Type B pancreatic cell (in vitro differentiated cells): ENCODE data around the gene ACSS3. TPM values are rescaled to one million over a fixed set of nuclear protein-coding genes. Genes with fewer than 3 reads are reported as not detected.

Experiments used
- DNase-seq: peaks from one replicate; pipeline ENCODE4 v3.0.0; 2021; ENCODE audit warnings: mixed read lengths; ENCODE audit not compliant: unreplicated experiment; ENCODE audit errors: extremely low spot score
- H3K27ac Mint-ChIP-seq: 2 replicates; pipeline ENCODE4 v1.8.0; 2021; ENCODE audit warnings: mild to moderate bottlenecking, mixed read lengths
- H3K27me3 Mint-ChIP-seq: 2 replicates; pipeline ENCODE4 v1.8.0; 2021; ENCODE audit warnings: mixed read lengths
- H3K36me3 Mint-ChIP-seq: 2 replicates; pipeline ENCODE4 v1.8.0; 2021; ENCODE audit warnings: mixed read lengths
- H3K4me1 Mint-ChIP-seq: one replicate; pipeline ENCODE4 v1.8.0; 2021; ENCODE audit warnings: mixed read lengths; ENCODE audit not compliant: unreplicated experiment
- H3K4me3 Mint-ChIP-seq: 2 replicates; pipeline ENCODE4 v1.8.0; 2021; ENCODE audit warnings: mild to moderate bottlenecking, mixed read lengths
- H3K9me3 Mint-ChIP-seq: 2 replicates; pipeline ENCODE4 v1.8.0; 2021; ENCODE audit warnings: mixed read lengths
- total RNA-seq: library from RNA; stranded (reverse); gene quantifications from 2 replicates; pipeline ENCODE4 v1.2.1, GENCODE V29; 2021; ENCODE audit warnings: low replicate concordance
- TF ChIP-seq, protein P1 (sequence below): fragments of 200-600 bp; sonication (generic); conservative IDR thresholded peaks from 2 replicates; pipeline ENCODE4 v1.5.0; 2021; ENCODE audit warnings: antibody characterized with exemption, mild to moderate bottlenecking

The ACSS3 gene
- total RNA-seq, 1 donor from 2014 or later, result 28.0 TPM

DNA sequence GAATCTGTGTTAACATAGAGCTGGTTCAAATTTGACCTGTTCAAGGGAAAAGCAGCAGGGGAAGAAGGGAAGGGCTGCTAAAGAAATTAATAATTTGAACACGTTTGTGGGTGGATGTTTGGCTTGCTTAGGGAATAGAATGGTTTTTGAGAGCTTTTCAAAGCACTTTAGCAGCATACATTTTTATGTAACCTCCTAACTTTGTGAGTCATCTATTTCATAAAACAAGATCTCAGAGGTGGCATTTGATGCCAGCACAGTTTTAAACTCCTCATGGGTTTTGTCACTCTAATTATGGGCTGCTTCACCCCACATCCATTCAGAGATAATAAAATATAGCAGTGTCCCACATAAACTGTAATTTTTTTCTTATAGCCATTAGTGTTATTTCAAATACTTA lies 143.8 kb downstream of the ACSS3 start:
- Mint-ChIP-seq H3K9me3 (no peaks in the 10 kb centered on the region), H3K36me3 (no peaks in the 10 kb centered on the region), H3K4me3 (no peak overlapping the region), H3K27ac (no peak overlapping the region), H3K27me3 (no peaks in the 10 kb centered on the region), H3K4me1 (peaks cover 8% of the 10 kb centered on the region)
- TF ChIP-seq, protein P1, sequence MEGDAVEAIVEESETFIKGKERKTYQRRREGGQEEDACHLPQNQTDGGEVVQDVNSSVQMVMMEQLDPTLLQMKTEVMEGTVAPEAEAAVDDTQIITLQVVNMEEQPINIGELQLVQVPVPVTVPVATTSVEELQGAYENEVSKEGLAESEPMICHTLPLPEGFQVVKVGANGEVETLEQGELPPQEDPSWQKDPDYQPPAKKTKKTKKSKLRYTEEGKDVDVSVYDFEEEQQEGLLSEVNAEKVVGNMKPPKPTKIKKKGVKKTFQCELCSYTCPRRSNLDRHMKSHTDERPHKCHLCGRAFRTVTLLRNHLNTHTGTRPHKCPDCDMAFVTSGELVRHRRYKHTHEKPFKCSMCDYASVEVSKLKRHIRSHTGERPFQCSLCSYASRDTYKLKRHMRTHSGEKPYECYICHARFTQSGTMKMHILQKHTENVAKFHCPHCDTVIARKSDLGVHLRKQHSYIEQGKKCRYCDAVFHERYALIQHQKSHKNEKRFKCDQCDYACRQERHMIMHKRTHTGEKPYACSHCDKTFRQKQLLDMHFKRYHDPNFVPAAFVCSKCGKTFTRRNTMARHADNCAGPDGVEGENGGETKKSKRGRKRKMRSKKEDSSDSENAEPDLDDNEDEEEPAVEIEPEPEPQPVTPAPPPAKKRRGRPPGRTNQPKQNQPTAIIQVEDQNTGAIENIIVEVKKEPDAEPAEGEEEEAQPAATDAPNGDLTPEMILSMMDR, result no peak
- DNase-seq, result no peak

DNA sequence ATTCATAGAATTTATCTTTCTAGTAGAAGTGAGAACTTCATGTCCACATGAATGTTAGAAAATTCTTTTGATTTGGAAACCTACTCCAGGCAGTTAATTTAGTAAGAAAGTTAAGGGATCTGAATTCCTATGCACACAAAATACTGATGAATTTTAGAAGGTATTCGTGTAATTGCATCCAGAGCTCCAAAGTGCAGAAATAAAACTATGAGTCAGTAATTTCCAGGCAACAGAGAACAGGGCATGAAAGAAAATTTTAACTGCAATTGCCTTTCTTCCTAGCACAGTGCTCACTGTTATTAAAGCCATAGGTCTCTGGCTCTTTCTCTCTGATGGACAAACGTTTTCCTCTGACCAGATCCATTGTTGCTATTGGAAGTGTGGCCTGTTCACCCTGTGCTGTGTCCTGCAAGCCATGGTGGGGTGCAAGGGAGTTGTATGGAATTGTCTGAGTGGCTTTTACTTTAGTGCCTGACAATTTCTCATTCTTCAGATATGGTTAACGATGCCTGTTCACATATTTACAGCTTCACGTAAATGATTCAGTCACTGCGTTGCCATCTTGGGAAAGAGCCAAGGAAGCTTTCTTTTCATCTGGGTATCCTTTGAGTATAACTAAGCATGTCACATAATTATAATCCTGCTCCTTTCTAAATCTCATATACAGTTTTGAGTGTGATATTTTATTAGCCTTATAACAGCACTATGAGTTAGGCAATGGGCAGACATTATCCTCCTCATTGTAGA lies 145.1 kb downstream of the ACSS3 start:
- Mint-ChIP-seq H3K4me1 (peaks cover 6% of the 10 kb centered on the region), H3K9me3 (no peaks in the 10 kb centered on the region), H3K36me3 (no peaks in the 10 kb centered on the region), H3K27me3 (no peaks in the 10 kb centered on the region), H3K27ac (no peak overlapping the region), H3K4me3 (no peak overlapping the region)
- TF ChIP-seq, protein P1, result no peak
- DNase-seq, result no peak

DNA sequence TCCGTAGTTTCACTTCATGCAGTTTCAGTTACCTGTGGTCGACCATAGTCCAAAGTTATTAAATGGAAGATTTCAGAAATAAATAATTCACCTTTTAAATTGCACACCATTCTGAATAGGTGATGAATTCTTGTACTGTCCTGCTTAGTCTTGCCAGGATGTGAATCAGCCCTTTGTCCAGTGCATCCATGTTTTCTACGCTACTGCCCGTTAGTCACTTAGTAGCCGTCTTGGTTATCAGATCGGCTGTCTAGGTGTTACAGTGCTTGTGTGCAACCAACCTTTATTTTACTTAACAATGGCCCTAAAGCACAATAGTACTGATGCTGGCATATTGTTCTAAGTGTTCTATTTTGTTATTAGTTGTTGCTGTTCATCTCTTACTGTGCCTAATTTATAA lies 146.7 kb downstream of the ACSS3 start:
- no peak overlapping the region for H3K4me3 Mint-ChIP-seq
- TF ChIP-seq, protein P1, result no peak

DNA sequence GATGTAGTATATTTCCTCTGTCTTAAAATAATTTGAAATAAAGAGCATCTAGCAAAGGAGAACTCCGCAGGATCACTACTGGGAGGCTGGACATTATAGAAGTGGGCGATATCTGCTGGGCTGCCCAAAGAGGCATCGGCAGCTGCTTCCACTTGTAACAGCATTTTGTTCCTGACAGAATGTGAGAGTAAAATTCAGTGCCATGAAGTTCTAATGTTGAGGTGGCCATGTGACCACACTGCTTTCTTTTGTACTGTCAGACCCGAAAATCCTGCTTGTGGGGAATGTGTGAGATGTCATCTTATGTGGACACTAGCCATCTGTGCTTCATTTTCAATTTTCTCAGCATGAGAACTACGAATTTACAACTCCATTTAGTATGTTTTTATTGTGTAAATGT lies 151.9 kb downstream of the ACSS3 start:
- peaks cover 12% of the 10 kb centered on the region for H3K4me1 Mint-ChIP-seq
- H3K27me3 Mint-ChIP-seq, result no peaks in the 10 kb centered on the region
- H3K27ac Mint-ChIP-seq, result peak overlapping the region; percentile 11
- H3K36me3 Mint-ChIP-seq, result no peaks in the 10 kb centered on the region
- TF ChIP-seq, protein P1, result no peak
- no peak for DNase-seq
- H3K9me3 Mint-ChIP-seq, result no peaks in the 10 kb centered on the region
- peak overlapping the region; percentile 9 for H3K4me3 Mint-ChIP-seq

More for the DNA sequence above, 146.7 kb downstream of the ACSS3 start:
- Mint-ChIP-seq H3K36me3 (no peaks in the 10 kb centered on the region), H3K27ac (no peak overlapping the region), H3K27me3 (no peaks in the 10 kb centered on the region), H3K4me1 (peaks cover under 1% of the 10 kb centered on the region), H3K9me3 (no peaks in the 10 kb centered on the region)
- DNase-seq, result no peak

DNA sequence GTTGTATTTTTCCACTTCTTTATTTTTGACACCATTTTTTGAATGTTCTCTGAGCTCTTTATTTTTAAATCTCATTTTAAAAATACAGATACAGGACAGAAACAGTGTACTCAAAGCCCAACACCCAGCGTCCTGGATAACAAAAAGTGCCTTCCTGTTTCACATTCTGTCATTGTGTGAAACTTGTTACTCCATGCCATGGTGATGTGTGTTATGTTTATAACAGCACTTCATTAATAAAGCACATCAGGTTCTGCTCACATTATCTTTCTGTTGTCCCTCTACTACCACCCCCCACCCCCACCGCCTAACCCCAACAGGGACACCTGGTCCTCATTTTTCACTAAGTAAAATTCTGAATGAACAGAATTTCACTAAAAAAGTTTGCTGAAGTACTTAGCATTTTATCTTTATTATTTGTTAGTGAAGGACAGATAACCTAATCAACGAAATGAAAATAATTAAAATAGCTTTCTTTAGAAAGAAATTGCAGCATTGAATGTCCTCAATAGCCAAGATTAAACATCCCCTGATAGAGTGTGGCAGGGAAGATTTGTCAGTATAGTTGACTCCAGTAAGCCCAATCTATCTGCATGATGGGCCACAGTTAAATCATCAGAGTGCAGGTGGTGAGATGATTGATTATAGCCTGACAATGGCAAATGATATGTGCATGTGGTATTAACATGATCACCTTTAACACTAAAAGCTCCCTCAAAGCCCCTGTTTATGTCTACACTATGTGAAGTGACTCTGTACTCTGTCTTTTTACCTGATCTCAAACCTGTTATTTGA lies 153.9 kb downstream of the ACSS3 start:
- no peak for DNase-seq
- Mint-ChIP-seq H3K4me3 (no peak overlapping the region), H3K9me3 (no peaks in the 10 kb centered on the region), H3K36me3 (no peaks in the 10 kb centered on the region), H3K4me1 (peaks cover 12% of the 10 kb centered on the region), H3K27me3 (no peaks in the 10 kb centered on the region), H3K27ac (no peak overlapping the region)
- TF ChIP-seq, protein P1, result no peak
